GM12873 (cell line): Measurements from ENCODE around the gene FAIM2.

Experiments
- CTCF ChIP-seq: IDR thresholded peaks from 2 replicates; pipeline ENCODE4 v1.5.1; 2012; ENCODE audit warnings: low read depth, mild to moderate bottlenecking, moderate library complexity, low read length, control low read depth; ENCODE audit not compliant: insufficient read depth; ENCODE audit errors: missing control alignments

The FAIM2 gene

GRCh38 chr12:49904601-49905000 lies 901 bp upstream of the FAIM2 start:
- no peak for TF ChIP-seq CTCF

- TF ChIP-seq CTCF = no peak
These were observed 375 bp downstream of the FAIM2 start for GRCh38 chr12:49903351-49903699.

- peak; percentile 21 for TF ChIP-seq CTCF
These were observed 1.0 kb downstream of the FAIM2 start for GRCh38 chr12:49902399-49903350.

- no peak for TF ChIP-seq CTCF
These were observed 1.7 kb downstream of the FAIM2 start for GRCh38 chr12:49901986-49902385.

- TF ChIP-seq CTCF = no peak
These were observed 2.7 kb downstream of the FAIM2 start for GRCh38 chr12:49901026-49901425.

GRCh38 chr12:49900371-49900770 lies 3.3 kb downstream of the FAIM2 start:
- no peak for TF ChIP-seq CTCF

- TF ChIP-seq CTCF = no peak
These were observed 3.8 kb downstream of the FAIM2 start for GRCh38 chr12:49899921-49900320.
